GM13976 (cell line): Measurements from ENCODE around the gene MYH7.
"Not testable (repeated sequence)": the region's sequence is repeated elsewhere in the genome, so short reads cannot be mapped to it uniquely, and the experiment has no call there.

Experiments used
- DNase-seq: peaks from one replicate; pipeline ENCODE4 v3.0.0; 2012; ENCODE audit warnings: low spot score
- in situ Hi-C: fragments of 300-500 bp; cut with MboI; formaldehyde crosslinking; loops from one replicate; pipeline ENCODE4 v1.12.0; 2022; ENCODE audit warnings: low sequenced_read_pairs, mixed read lengths, inconsistent platforms; ENCODE audit not compliant: unreplicated experiment
- TF ChIP-seq, protein P1 (sequence below): IDR thresholded peaks from 2 replicates; pipeline ENCODE4 v1.5.1; 2012; ENCODE audit warnings: borderline replicate concordance, mild to moderate bottlenecking; ENCODE audit not compliant: insufficient read depth; ENCODE audit errors: extremely low read depth, missing control alignments, control extremely low read depth

Gene MYH7

GRCh38 chr14:23418021-23418420 lies 17.4 kb downstream of the MYH7 start:
- no peak for DNase-seq
- in situ Hi-C loops: no loop called here
- TF ChIP-seq, protein P1, sequence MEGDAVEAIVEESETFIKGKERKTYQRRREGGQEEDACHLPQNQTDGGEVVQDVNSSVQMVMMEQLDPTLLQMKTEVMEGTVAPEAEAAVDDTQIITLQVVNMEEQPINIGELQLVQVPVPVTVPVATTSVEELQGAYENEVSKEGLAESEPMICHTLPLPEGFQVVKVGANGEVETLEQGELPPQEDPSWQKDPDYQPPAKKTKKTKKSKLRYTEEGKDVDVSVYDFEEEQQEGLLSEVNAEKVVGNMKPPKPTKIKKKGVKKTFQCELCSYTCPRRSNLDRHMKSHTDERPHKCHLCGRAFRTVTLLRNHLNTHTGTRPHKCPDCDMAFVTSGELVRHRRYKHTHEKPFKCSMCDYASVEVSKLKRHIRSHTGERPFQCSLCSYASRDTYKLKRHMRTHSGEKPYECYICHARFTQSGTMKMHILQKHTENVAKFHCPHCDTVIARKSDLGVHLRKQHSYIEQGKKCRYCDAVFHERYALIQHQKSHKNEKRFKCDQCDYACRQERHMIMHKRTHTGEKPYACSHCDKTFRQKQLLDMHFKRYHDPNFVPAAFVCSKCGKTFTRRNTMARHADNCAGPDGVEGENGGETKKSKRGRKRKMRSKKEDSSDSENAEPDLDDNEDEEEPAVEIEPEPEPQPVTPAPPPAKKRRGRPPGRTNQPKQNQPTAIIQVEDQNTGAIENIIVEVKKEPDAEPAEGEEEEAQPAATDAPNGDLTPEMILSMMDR: no peak

DNA sequence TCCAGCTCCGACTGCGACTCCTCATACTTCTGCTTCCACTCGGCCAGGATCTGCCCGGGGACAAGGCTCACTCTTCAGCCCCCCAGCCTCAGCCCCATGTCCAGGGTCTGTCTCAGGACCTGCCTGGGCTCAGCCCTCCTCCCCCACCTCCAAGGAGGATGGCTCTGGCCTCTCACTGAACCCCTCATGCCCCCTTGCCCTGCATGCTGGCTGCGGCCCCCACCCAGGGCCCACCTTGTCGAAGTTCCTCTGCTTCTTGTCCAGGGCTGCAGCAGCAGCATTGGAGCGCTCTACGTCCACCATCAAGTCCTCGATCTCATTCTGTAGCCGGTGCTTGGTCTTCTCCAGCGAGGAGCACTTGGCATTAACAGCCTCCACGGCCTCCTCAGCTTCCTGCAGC lies 18.2 kb downstream of the MYH7 start:
- in situ Hi-C loops: not testable (repeated sequence)

DNA sequence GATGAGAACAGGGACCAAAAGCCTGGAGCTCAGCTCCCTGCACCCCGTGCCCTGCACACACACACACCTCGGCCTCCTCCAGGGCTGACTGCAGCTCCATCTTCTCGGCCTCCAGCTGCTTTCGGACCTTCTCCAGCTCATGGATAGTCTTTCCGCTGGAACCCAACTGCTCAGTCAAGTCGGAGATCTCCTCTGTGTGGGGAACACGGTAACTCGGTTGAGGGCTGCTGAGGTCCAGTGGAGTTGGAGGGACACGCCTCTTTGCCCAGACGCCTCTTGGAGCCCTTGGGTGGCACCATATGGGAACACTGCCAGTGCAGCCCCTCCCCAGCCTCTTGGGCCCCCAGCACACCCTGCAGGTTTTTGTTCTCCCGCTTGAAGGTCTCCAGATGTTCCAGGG lies 18.7 kb downstream of the MYH7 start:
- TF ChIP-seq, protein P1: no peak
- DNase-seq: no peak
- in situ Hi-C loops: no loop called here

More for the DNA sequence above, 18.2 kb downstream of the MYH7 start:
- not testable (repeated sequence) for DNase-seq

DNA sequence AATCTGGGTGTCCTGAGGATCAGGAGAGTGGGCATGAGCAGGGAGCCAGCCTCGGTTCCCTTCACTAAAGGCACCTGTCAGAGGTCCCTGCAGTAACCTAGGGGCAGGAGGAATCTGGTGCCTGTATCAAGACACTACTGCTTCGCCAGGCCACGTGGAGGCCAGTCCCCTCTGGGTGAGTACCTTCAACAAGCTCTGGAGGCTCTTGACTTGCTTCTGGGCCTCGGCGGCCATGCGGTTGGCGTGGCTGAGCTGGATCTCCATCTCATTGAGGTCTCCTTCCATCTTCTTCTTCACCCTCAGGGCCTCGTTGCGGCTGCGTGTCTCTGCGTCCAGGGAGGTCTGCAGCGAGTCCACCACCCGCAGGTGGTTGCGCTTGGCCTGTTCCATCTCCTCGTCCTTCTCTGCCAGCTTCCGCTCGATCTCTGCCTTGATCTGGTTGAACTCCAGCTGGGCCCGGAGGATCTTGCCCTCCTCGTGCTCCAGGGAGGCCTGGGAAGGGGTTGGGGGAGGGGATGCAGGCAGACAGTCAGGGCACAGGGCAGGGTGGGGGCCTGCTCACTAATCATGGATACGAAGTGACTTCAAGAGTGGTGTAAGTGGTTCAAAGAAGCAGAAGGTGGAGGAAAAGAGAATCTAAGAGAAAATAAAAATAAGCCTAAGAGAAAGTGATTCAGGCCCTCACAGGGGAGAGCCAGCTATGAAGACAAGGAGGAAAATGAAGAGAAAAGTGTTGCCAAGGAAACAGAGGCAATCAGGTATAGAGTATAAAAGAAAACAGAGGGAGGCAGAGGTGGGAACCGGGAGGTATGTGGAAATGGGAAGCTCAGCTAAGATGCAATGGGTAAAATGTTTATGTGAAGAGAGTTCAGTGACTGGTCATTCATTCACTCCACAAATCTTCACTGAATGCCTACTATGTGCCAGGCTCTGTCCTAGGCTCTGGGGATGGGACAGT lies 19.4 kb downstream of the MYH7 start:
- in situ Hi-C loops: no loop called here
- no peak for DNase-seq
- TF ChIP-seq, protein P1: no peak

DNA sequence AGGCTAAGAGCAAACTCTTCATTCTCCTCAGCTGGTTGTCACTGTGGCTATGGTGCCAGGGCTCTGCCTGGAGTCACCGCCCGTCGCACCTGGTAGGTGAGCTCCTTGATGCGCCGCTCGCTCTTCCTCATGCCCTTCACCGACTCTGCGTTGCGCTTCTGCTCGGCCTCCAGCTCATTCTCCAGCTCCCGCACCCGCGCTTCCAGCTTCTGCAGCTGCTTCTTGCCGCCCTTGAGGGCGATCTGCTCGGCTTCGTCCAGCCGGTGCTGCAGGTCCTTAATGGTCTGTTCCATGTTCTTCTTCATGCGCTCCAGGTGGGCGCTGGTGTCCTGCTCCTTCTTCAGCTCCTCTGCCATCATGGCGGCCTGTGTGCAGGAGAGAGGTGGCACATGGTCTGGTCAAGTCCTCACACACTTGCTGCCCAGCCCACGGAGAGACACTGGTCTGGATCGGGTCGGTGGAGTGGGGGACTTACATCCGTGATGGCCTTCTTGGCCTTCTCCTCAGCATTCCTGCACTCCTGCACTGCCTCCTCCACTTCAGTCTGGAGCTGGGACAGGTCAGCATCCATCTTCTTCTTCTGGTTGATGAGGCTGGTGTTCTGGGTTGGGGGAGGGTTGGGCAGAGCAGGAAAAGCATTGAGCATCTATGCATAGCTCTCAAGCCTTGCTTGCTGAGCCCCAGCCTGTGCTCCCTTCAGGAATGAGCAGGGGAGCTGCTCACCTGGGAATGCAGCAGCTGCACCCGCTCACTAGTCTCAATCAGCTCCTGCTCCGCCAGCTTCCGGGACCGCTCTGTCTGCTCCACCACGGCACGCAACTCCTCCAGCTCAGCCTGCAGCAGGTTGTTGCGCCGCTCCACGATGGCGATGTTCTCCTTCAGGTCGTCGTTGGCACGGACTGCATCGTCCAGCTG lies 20.3 kb downstream of the MYH7 start:
- no peak for DNase-seq
- in situ Hi-C loops: no loop called here
- TF ChIP-seq, protein P1: no peak

DNA sequence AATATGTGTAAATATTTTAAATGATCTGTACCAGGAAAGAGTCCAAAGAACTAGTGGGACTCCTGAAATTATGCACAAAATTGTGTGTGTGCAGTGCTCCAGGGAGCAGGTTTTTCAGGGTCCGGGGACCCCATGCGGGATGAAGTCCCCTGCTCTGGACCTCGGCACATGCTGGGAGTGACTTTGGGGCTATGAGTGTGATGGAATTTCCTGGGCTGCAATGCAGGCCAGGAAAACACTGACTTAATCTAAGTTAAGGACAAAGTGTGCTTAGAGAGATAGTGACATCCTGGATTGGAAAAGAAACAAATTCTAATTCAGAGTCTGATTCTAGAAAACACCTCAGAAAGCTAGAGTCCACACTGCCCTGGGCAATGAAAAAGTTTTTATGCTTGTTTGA lies 21.2 kb downstream of the MYH7 start:
- TF ChIP-seq, protein P1: no peak
- in situ Hi-C loops: no loop called here
- no peak for DNase-seq

- TF ChIP-seq, protein P1: no peak
- DNase-seq: no peak
- in situ Hi-C loops: no loop called here
These were observed 21.8 kb downstream of the MYH7 start for GRCh38 chr14:23413681-23414080.
